Naive thymus-derived CD4-positive, alpha-beta T cell (primary cell): ENCODE data around the gene THSD4. TPM values are rescaled to one million over a fixed set of nuclear protein-coding genes. Genes with fewer than 3 reads are reported as not detected.

ENCODE experiments used
- ATAC-seq: fragments of 150-1000 bp; cut with Tn5 transposase; 2 replicates; pipeline ENCODE4 v1.10.0; 2021; ENCODE audit warnings: mild to moderate bottlenecking, moderate library complexity
- CTCF ChIA-PET: fragments of 350-600 bp; sonication (Branson Sonifier 250); formaldehyde crosslinking; loops from one replicate; lab custom pipeline; 2021; ENCODE audit warnings: antibody characterized with exemption; lab: Charles Lee
- POLR2A ChIA-PET: fragments of 350-600 bp; sonication (Branson Sonifier 250); formaldehyde crosslinking; loops from one replicate; lab custom pipeline; 2021; ENCODE audit warnings: antibody characterized with exemption, inconsistent platforms; lab: Charles Lee
- DNase-seq, 9 donors: peaks; one replicate each; pipeline versions ENCODE4 v3.0.0 to v3.0.0-alpha.2; 2020 to 2022; ENCODE audit warnings: mixed read lengths in 1 of 9
- H3K27ac ChIP-seq: one replicate; pipeline ENCODE4 v1.7.0; 2013; ENCODE audit warnings: mild to moderate bottlenecking, low read depth, low read length, moderate library complexity
- H3K27me3 ChIP-seq, 2 donors: one replicate each; pipeline ENCODE4 v1.7.0; 2013; ENCODE audit warnings: low read length in 2 of 2, mild to moderate bottlenecking in 2 of 2, moderate library complexity in 2 of 2; ENCODE audit not compliant: control insufficient read depth in 2 of 2, insufficient read depth in 2 of 2
- H3K36me3 ChIP-seq, 3 experiments: 1 replicate in 2 of 3; 2 replicates in 1 of 3; pipeline ENCODE4 v1.7.0; 2013; ENCODE audit warnings: low read length in 3 of 3, mild to moderate bottlenecking in 3 of 3, moderate library complexity in 1 of 3; ENCODE audit not compliant: insufficient read depth in 3 of 3, control insufficient read depth in 2 of 3
- H3K4me1 ChIP-seq, 2 donors: one replicate each; pipeline ENCODE4 v1.7.0; 2013; ENCODE audit warnings: low read length in 2 of 2, mild to moderate bottlenecking in 2 of 2, moderate library complexity in 1 of 2; ENCODE audit not compliant: control insufficient read depth in 2 of 2, insufficient read depth in 2 of 2
- H3K4me3 ChIP-seq: 2 replicates; pipeline ENCODE4 v1.7.0; 2013; ENCODE audit warnings: mild to moderate bottlenecking, low read length
- H3K9me3 ChIP-seq, 3 experiments: 1 replicate in 2 of 3; 2 replicates in 1 of 3; pipeline ENCODE4 v1.7.0; 2013; ENCODE audit warnings: low read length in 3 of 3; ENCODE audit not compliant: control insufficient read depth in 2 of 3
- H3K27ac Mint-ChIP-seq, 9 donors: one replicate each; pipeline ENCODE4 v1.8.0; 2020 to 2022; ENCODE audit warnings: mixed read lengths in 9 of 9, mild to moderate bottlenecking in 8 of 9, moderate library complexity in 5 of 9, inconsistent platforms in 2 of 9
- H3K27me3 Mint-ChIP-seq, 5 donors: one replicate each; pipeline ENCODE4 v1.8.0; 2021 to 2022; ENCODE audit warnings: mixed read lengths in 5 of 5, mild to moderate bottlenecking in 1 of 5
- H3K36me3 Mint-ChIP-seq, 5 donors: one replicate each; pipeline ENCODE4 v1.8.0; 2020 to 2022; ENCODE audit warnings: mixed read lengths in 5 of 5, mild to moderate bottlenecking in 3 of 5, inconsistent platforms in 1 of 5
- H3K4me1 Mint-ChIP-seq, 7 donors: one replicate each; pipeline ENCODE4 v1.8.0; 2020 to 2022; ENCODE audit warnings: mixed read lengths in 7 of 7, mild to moderate bottlenecking in 3 of 7, inconsistent platforms in 1 of 7
- H3K4me3 Mint-ChIP-seq, 10 donors: one replicate each; pipeline ENCODE4 v1.8.0; 2020 to 2022; ENCODE audit warnings: mild to moderate bottlenecking in 10 of 10, mixed read lengths in 10 of 10, moderate library complexity in 6 of 10, inconsistent platforms in 2 of 10
- H3K9me3 Mint-ChIP-seq, 11 donors: one replicate each; pipeline ENCODE4 v1.8.0; 2020 to 2022; ENCODE audit warnings: mixed read lengths in 11 of 11, mild to moderate bottlenecking in 4 of 11, inconsistent platforms in 1 of 11, moderate library complexity in 1 of 11
- intact Hi-C, 2 donors: fragments of 100-400 bp; cut with micrococcal nuclease; formaldehyde crosslinking; loops; one replicate each; pipeline ENCODE4 v1.15.1; 2023
- polyA plus RNA-seq, 2 donors: library from polyadenylated mRNA; unstranded; fragments of 300-500 nt; fragmentation: Illumina TruSeq; gene quantifications; one replicate each; pipeline ENCODE4 v1.2.3, GENCODE V29; 2021
- total RNA-seq, 6 experiments: library from RNA in 5 of 6; stranded (reverse) in 5 of 6; gene quantifications; 1 replicate in 5 of 6; 2 replicates in 1 of 6; pipeline ENCODE4 v1.2.3 and lab custom pipeline; 2021 to 2026

The THSD4 gene
- total and polyA plus RNA-seq, 7 experiments from 2014 or later, result not detected

GRCh38 chr15:71252044-71252739, 136.9 kb downstream of the THSD4 start:
- intact Hi-C loops, result no loop called here
- Mint-ChIP-seq H3K36me3 (no peaks in the 10 kb centered on the region), H3K27ac (no peak overlapping the region), H3K27me3 (peaks cover 0 to 4% (median 0%) of the 10 kb centered on the region in 5 donors), H3K4me3 (no peak overlapping the region), H3K9me3 (peaks cover 0 to 2% (median 0%) of the 10 kb centered on the region in 11 donors), H3K4me1 (no peaks in the 10 kb centered on the region)
- no peak overlapping the region for H3K4me3 ChIP-seq
- H3K9me3 ChIP-seq, result no peaks in the 10 kb centered on the region
- no peak overlapping the region for H3K27ac ChIP-seq
- ATAC-seq (no peak), DNase-seq (no peak)
- no peaks in the 10 kb centered on the region for H3K36me3 ChIP-seq
- ChIA-PET CTCF (no interaction called here), POLR2A (no interaction called here)
- H3K4me1 ChIP-seq, result no peaks in the 10 kb centered on the region
- no peaks in the 10 kb centered on the region for H3K27me3 ChIP-seq

- no peaks in the 10 kb centered on the region for H3K4me1 ChIP-seq
- H3K9me3 Mint-ChIP-seq, result peaks cover 0 to 2% (median 0%) of the 10 kb centered on the region in 11 donors
- H3K4me3 ChIP-seq, result no peak overlapping the region
- H3K27me3 ChIP-seq, result no peaks in the 10 kb centered on the region
- no peaks in the 10 kb centered on the region for H3K36me3 Mint-ChIP-seq
- H3K27ac ChIP-seq, result no peak overlapping the region
- DNase-seq, result no peak
- ChIA-PET CTCF (no interaction called here), POLR2A (no interaction called here)
- H3K27ac Mint-ChIP-seq, result no peak overlapping the region
- no peaks in the 10 kb centered on the region for H3K4me1 Mint-ChIP-seq
- no peaks in the 10 kb centered on the region for H3K9me3 ChIP-seq
- no peak overlapping the region for H3K4me3 Mint-ChIP-seq
- peaks cover 0 to 4% (median 0%) of the 10 kb centered on the region in 5 donors for H3K27me3 Mint-ChIP-seq
- ATAC-seq, result no peak
- intact Hi-C loops, result no loop called here
- no peaks in the 10 kb centered on the region for H3K36me3 ChIP-seq
These were observed 137.4 kb downstream of the THSD4 start for GRCh38 chr15:71252740-71253047.

- CTCF ChIA-PET, result interaction anchor here (1.0 kb wide), 1 partner anchor 11 kb away, joined by 3 read pairs; no protein-coding TSS in a partner anchor
- no peak overlapping the region for H3K27ac Mint-ChIP-seq
These were observed 139.2 kb downstream of the THSD4 start for GRCh38 chr15:71254491-71254890.

GRCh38 chr15:71256934-71257664, 141.8 kb downstream of the THSD4 start:
- H3K27me3 Mint-ChIP-seq, result peaks cover 2 to 16% (median 5%) of the 10 kb centered on the region in 5 donors
- H3K9me3 ChIP-seq, result no peaks in the 10 kb centered on the region
- intact Hi-C loops, result no loop called here
- H3K4me3 ChIP-seq, result no peak overlapping the region
- no peaks in the 10 kb centered on the region for H3K27me3 ChIP-seq
- no peak overlapping the region for H3K27ac ChIP-seq
- H3K4me1 ChIP-seq, result no peaks in the 10 kb centered on the region
- no peak overlapping the region for H3K27ac Mint-ChIP-seq
- no peaks in the 10 kb centered on the region for H3K36me3 Mint-ChIP-seq
- ATAC-seq (no peak), DNase-seq (no peak)
- POLR2A ChIA-PET, result no interaction called here
- H3K4me3 Mint-ChIP-seq, result no peak overlapping the region
- CTCF ChIA-PET, result no interaction called here
- H3K9me3 Mint-ChIP-seq, result peaks cover 0 to 4% (median 0%) of the 10 kb centered on the region in 11 donors
- H3K4me1 Mint-ChIP-seq, result no peaks in the 10 kb centered on the region
- H3K36me3 ChIP-seq, result no peaks in the 10 kb centered on the region

More at GRCh38 chr15:71254491-71254890, 139.2 kb downstream of the THSD4 start:
- no peak overlapping the region for H3K27ac ChIP-seq
- no peaks in the 10 kb centered on the region for H3K9me3 ChIP-seq
- H3K4me1 ChIP-seq, result no peaks in the 10 kb centered on the region
- no peak for ATAC-seq
- no peaks in the 10 kb centered on the region for H3K27me3 ChIP-seq
- no peaks in the 10 kb centered on the region for H3K36me3 Mint-ChIP-seq
- POLR2A ChIA-PET, result interaction anchor here (0.7 kb wide), 1 partner anchor 89 kb away, joined by 4 read pairs; no protein-coding TSS in a partner anchor
- H3K4me1 Mint-ChIP-seq, result no peaks in the 10 kb centered on the region
- H3K36me3 ChIP-seq, result no peaks in the 10 kb centered on the region
- intact Hi-C loops, result no loop called here
- no peak overlapping the region for H3K4me3 ChIP-seq
- H3K4me3 Mint-ChIP-seq, result no peak overlapping the region
- H3K9me3 Mint-ChIP-seq, result peaks cover 0 to 2% (median 0%) of the 10 kb centered on the region in 11 donors
- no peak for DNase-seq
- H3K27me3 Mint-ChIP-seq, result peaks cover 0 to 5% (median 2%) of the 10 kb centered on the region in 5 donors

GRCh38 chr15:71259866-71260265, 144.6 kb downstream of the THSD4 start:
- peaks cover 0 to 10% (median 2%) of the 10 kb centered on the region in 11 donors for H3K9me3 Mint-ChIP-seq
- DNase-seq (no peak), ATAC-seq (no peak)
- no peaks in the 10 kb centered on the region for H3K4me1 Mint-ChIP-seq
- peaks cover 0 to 3% (median 0%) of the 10 kb centered on the region in 5 donors for H3K36me3 Mint-ChIP-seq
- H3K36me3 ChIP-seq, result no peaks in the 10 kb centered on the region
- H3K4me3 ChIP-seq, result no peak overlapping the region
- ChIA-PET POLR2A (no interaction called here), CTCF (no interaction called here)
- H3K27me3 Mint-ChIP-seq, result peaks cover 2 to 30% (median 15%) of the 10 kb centered on the region in 5 donors
- no peak overlapping the region for H3K4me3 Mint-ChIP-seq
- H3K27ac Mint-ChIP-seq, result no peak overlapping the region
- intact Hi-C loops, result no loop called here
- no peak overlapping the region for H3K27ac ChIP-seq
- no peaks in the 10 kb centered on the region for H3K9me3 ChIP-seq
- H3K4me1 ChIP-seq, result no peaks in the 10 kb centered on the region
- H3K27me3 ChIP-seq, result no peaks in the 10 kb centered on the region

GRCh38 chr15:71261418-71261817, 146.1 kb downstream of the THSD4 start:
- no peaks in the 10 kb centered on the region for H3K27me3 ChIP-seq
- POLR2A ChIA-PET, result no interaction called here
- Mint-ChIP-seq H3K36me3 (peaks cover 0 to 4% (median 0%) of the 10 kb centered on the region in 5 donors), H3K27me3 (peaks cover 2 to 38% (median 15%) of the 10 kb centered on the region in 5 donors), H3K9me3 (peaks cover 0 to 14% (median 2%) of the 10 kb centered on the region in 11 donors), H3K27ac (no peak overlapping the region), H3K4me1 (no peaks in the 10 kb centered on the region), H3K4me3 (no peak overlapping the region)
- no peak overlapping the region for H3K4me3 ChIP-seq
- CTCF ChIA-PET, result no interaction called here
- DNase-seq (no peak), ATAC-seq (no peak)
- H3K27ac ChIP-seq, result no peak overlapping the region
- H3K4me1 ChIP-seq, result no peaks in the 10 kb centered on the region
- intact Hi-C loops, result no loop called here
- no peaks in the 10 kb centered on the region for H3K9me3 ChIP-seq
- no peaks in the 10 kb centered on the region for H3K36me3 ChIP-seq
